GM12874 (cell line): ENCODE results near the gene UBAC1.

Experiments used
- CTCF ChIP-seq: IDR thresholded peaks from 2 replicates; pipeline ENCODE4 v1.5.1; 2011; ENCODE audit warnings: low read depth, mild to moderate bottlenecking, control low read depth, low read length, moderate library complexity; ENCODE audit not compliant: insufficient read depth

The UBAC1 gene

GRCh38 chr9:135959814-135960213 lies 1.4 kb downstream of the UBAC1 start:
- no peak for TF ChIP-seq CTCF

- TF ChIP-seq CTCF = no peak
Observed at GRCh38 chr9:135958485-135958884, 2.7 kb downstream of the UBAC1 start.

GRCh38 chr9:135957431-135957830 lies 3.7 kb downstream of the UBAC1 start:
- TF ChIP-seq CTCF = no peak

- no peak for TF ChIP-seq CTCF
Observed at GRCh38 chr9:135956802-135957174, 4.4 kb downstream of the UBAC1 start.

GRCh38 chr9:135955934-135956801 lies 5.0 kb downstream of the UBAC1 start:
- TF ChIP-seq CTCF = no peak

GRCh38 chr9:135952664-135953206 lies 8.4 kb downstream of the UBAC1 start:
- no peak for TF ChIP-seq CTCF

- TF ChIP-seq CTCF = no peak
Observed at GRCh38 chr9:135951889-135952663, 9.1 kb downstream of the UBAC1 start.
